ENCODE measurements around the gene CPLX4. TPM values are rescaled to one million over a fixed set of nuclear protein-coding genes. Genes with fewer than 3 reads are reported as not detected.

Gene CPLX4
- total and polyA plus RNA-seq, 5 experiments from 2014 or later = not detected

GRCh38 chr18:59274533-59274928 lies 43.9 kb downstream of the CPLX4 start:
- peak overlapping the region in 6 of 10 donors; percentile 6 to 81 (median 49) for H3K4me3 Mint-ChIP-seq

GRCh38 chr18:59273759-59274532 lies 44.5 kb downstream of the CPLX4 start:
- H3K4me1 Mint-ChIP-seq = peaks cover 11 to 28% (median 17%) of the 10 kb centered on the region in 4 donors
- peaks cover 0 to 7% (median 0%) of the 10 kb centered on the region in 9 donors for H3K9me3 Mint-ChIP-seq
- H3K27me3 Mint-ChIP-seq = peaks cover 50 to 74% (median 65%) of the 10 kb centered on the region in 5 donors
- ATAC-seq = no peak
- H3K4me3 Mint-ChIP-seq = peak overlapping the region in 8 of 10 donors; percentile 10 to 81 (median 44)
- H3K27ac Mint-ChIP-seq = no peak overlapping the region
- POLR2A ChIA-PET = no interaction called here
- DNase-seq = no peak
- no peaks in the 10 kb centered on the region for H3K36me3 Mint-ChIP-seq

More at GRCh38 chr18:59274533-59274928, 43.9 kb downstream of the CPLX4 start:
- Mint-ChIP-seq H3K27ac (peak overlapping the region in 1 of 10 donors; percentile 19), H3K36me3 (no peaks in the 10 kb centered on the region), H3K4me1 (peaks cover 9 to 25% (median 16%) of the 10 kb centered on the region in 4 donors), H3K9me3 (peaks cover 0 to 7% (median 0%) of the 10 kb centered on the region in 9 donors), H3K27me3 (peaks cover 50 to 70% (median 63%) of the 10 kb centered on the region in 5 donors)
- ATAC-seq (no peak), DNase-seq (no peak)
- POLR2A ChIA-PET = no interaction called here

- Mint-ChIP-seq H3K9me3 (peaks cover 0 to 7% (median 0%) of the 10 kb centered on the region in 9 donors), H3K4me1 (peaks cover 15 to 35% (median 22%) of the 10 kb centered on the region in 4 donors), H3K27ac (no peak within 1 kb of the TSS), H3K36me3 (no peaks in the 10 kb centered on the region), H3K27me3 (peaks cover 52 to 82% (median 70%) of the 10 kb centered on the region in 5 donors), H3K4me3 (peak within 1 kb of the TSS in 8 of 10 donors; percentile 10 to 81 (median 44))
- DNase-seq (no peak), ATAC-seq (no peak)
- POLR2A ChIA-PET = no interaction called here
Measured at GRCh38 chr18:59272891-59273758, 45.3 kb downstream of the CPLX4 start, which contains the start of gene RAX. Gene RAX, minus strand, starts transcription at chr18:59273454. Its CDS starts 248 bp downstream, at chr18:59273206.

GRCh38 chr18:59272221-59272888 lies 46.1 kb downstream of the CPLX4 start:
- ATAC-seq = no peak
- POLR2A ChIA-PET = no interaction called here
- Mint-ChIP-seq H3K9me3 (peaks cover 0 to 7% (median 0%) of the 10 kb centered on the region in 9 donors), H3K4me1 (peaks cover 15 to 38% (median 25%) of the 10 kb centered on the region in 4 donors), H3K27me3 (peaks cover 47 to 86% (median 71%) of the 10 kb centered on the region in 5 donors), H3K27ac (no peak overlapping the region), H3K4me3 (peak overlapping the region in 6 of 10 donors; percentile 14 to 58 (median 27)), H3K36me3 (no peaks in the 10 kb centered on the region)
- no peak for DNase-seq

GRCh38 chr18:59271606-59272220 lies 46.7 kb downstream of the CPLX4 start:
- H3K27ac Mint-ChIP-seq = no peak overlapping the region
- H3K27me3 Mint-ChIP-seq = peaks cover 49 to 86% (median 74%) of the 10 kb centered on the region in 5 donors
- ATAC-seq = no peak

GRCh38 chr18:59270689-59271257 lies 47.7 kb downstream of the CPLX4 start:
- H3K27ac Mint-ChIP-seq = no peak overlapping the region
- DNase-seq = no peak
- peaks cover 0 to 5% (median 0%) of the 10 kb centered on the region in 3 donors for H3K36me3 Mint-ChIP-seq
- peaks cover 0 to 4% (median 0%) of the 10 kb centered on the region in 9 donors for H3K9me3 Mint-ChIP-seq
- no peak for ATAC-seq
- peaks cover 19 to 45% (median 35%) of the 10 kb centered on the region in 4 donors for H3K4me1 Mint-ChIP-seq
- POLR2A ChIA-PET = no interaction called here
- peak overlapping the region in 1 of 10 donors; percentile 26 for H3K4me3 Mint-ChIP-seq
- H3K27me3 Mint-ChIP-seq = peaks cover 49 to 86% (median 75%) of the 10 kb centered on the region in 5 donors

More at GRCh38 chr18:59271606-59272220, 46.7 kb downstream of the CPLX4 start:
- H3K4me3 Mint-ChIP-seq = peak overlapping the region in 6 of 10 donors; percentile 14 to 58 (median 27)
- DNase-seq = no peak
- H3K9me3 Mint-ChIP-seq = peaks cover 0 to 6% (median 0%) of the 10 kb centered on the region in 9 donors
- H3K4me1 Mint-ChIP-seq = peaks cover 15 to 38% (median 28%) of the 10 kb centered on the region in 4 donors
- POLR2A ChIA-PET = no interaction called here
- no peaks in the 10 kb centered on the region for H3K36me3 Mint-ChIP-seq

GRCh38 chr18:59269563-59270119 lies 48.8 kb downstream of the CPLX4 start:
- Mint-ChIP-seq H3K4me1 (peaks cover 19 to 43% (median 37%) of the 10 kb centered on the region in 4 donors), H3K27ac (no peak overlapping the region), H3K27me3 (peaks cover 44 to 83% (median 69%) of the 10 kb centered on the region in 5 donors), H3K4me3 (peak overlapping the region; percentile 21 to 84 (median 65)), H3K9me3 (peaks cover 0 to 4% (median 0%) of the 10 kb centered on the region in 9 donors), H3K36me3 (peaks cover 0 to 5% (median 0%) of the 10 kb centered on the region in 3 donors)
- no peak for ATAC-seq
- DNase-seq = no peak
- POLR2A ChIA-PET = no interaction called here

- Mint-ChIP-seq H3K4me3 (peak overlapping the region in 8 of 10 donors; percentile 12 to 84 (median 55)), H3K9me3 (peaks cover 0 to 4% (median 0%) of the 10 kb centered on the region in 9 donors)
Measured at GRCh38 chr18:59268721-59269562, 49.5 kb downstream of the CPLX4 start.

GRCh38 chr18:59268127-59268720 lies 50.2 kb downstream of the CPLX4 start:
- POLR2A ChIA-PET = no interaction called here
- peak overlapping the region in 2 of 10 donors; percentile 2 to 29 for H3K27ac Mint-ChIP-seq
- H3K9me3 Mint-ChIP-seq = peaks cover 0 to 8% (median 0%) of the 10 kb centered on the region in 9 donors
- no peak for ATAC-seq
- no peak for DNase-seq
- H3K4me3 Mint-ChIP-seq = peak overlapping the region in 8 of 10 donors; percentile 6 to 77 (median 40)
- peaks cover 44 to 82% (median 67%) of the 10 kb centered on the region in 5 donors for H3K27me3 Mint-ChIP-seq
- H3K4me1 Mint-ChIP-seq = peaks cover 15 to 40% (median 29%) of the 10 kb centered on the region in 4 donors
- H3K36me3 Mint-ChIP-seq = peaks cover 0 to 11% (median 0%) of the 10 kb centered on the region in 3 donors

More at GRCh38 chr18:59268721-59269562, 49.5 kb downstream of the CPLX4 start:
- POLR2A ChIA-PET = no interaction called here
- H3K36me3 Mint-ChIP-seq = peaks cover 0 to 5% (median 0%) of the 10 kb centered on the region in 3 donors
- peaks cover 42 to 82% (median 66%) of the 10 kb centered on the region in 5 donors for H3K27me3 Mint-ChIP-seq
- peaks cover 17 to 41% (median 33%) of the 10 kb centered on the region in 4 donors for H3K4me1 Mint-ChIP-seq
- peak; percentile 41 to 56 for ATAC-seq
- no peak for DNase-seq
- H3K27ac Mint-ChIP-seq = no peak overlapping the region

Measured in naive thymus-derived CD8-positive, alpha-beta T cell (primary cell).